Astrocyte (in vitro differentiated cells and primary cell): ENCODE results near the gene SLC44A1.

ENCODE experiments used
- EZH2 ChIP-seq: IDR thresholded peaks from 2 replicates; pipeline ENCODE4 v1.6.1; 2012; ENCODE audit warnings: mild to moderate bottlenecking, low read length, inconsistent platforms; ENCODE audit not compliant: insufficient read depth
- TF ChIP-seq, protein P1 (sequence below): IDR thresholded peaks from 2 replicates; pipeline ENCODE4 v1.5.1; 2011; ENCODE audit warnings: low read depth, mild to moderate bottlenecking, inconsistent platforms, low read length, moderate library complexity; ENCODE audit not compliant: insufficient read depth

DNA sequence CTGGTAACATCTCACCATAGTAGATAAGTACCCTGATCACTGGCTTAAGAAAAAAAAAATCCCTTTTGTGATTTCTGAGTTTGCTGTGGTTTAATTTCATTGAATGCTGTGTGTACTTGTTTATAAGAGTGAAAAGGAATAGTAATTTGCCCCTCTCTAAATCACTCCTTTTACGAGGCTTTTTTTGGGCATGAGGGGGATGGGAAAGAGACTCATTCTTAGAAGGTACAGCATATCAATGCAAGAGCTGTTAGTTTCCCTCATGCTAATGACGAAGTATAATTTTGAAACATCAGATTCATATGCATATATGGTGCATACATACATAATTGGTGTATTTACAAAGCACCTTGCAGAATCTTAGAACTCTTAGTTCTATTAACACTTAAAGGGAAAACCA lies 2.4 kb upstream of the SLC44A1 start:
- TF ChIP-seq EZH2, result no peak
- TF ChIP-seq, protein P1, sequence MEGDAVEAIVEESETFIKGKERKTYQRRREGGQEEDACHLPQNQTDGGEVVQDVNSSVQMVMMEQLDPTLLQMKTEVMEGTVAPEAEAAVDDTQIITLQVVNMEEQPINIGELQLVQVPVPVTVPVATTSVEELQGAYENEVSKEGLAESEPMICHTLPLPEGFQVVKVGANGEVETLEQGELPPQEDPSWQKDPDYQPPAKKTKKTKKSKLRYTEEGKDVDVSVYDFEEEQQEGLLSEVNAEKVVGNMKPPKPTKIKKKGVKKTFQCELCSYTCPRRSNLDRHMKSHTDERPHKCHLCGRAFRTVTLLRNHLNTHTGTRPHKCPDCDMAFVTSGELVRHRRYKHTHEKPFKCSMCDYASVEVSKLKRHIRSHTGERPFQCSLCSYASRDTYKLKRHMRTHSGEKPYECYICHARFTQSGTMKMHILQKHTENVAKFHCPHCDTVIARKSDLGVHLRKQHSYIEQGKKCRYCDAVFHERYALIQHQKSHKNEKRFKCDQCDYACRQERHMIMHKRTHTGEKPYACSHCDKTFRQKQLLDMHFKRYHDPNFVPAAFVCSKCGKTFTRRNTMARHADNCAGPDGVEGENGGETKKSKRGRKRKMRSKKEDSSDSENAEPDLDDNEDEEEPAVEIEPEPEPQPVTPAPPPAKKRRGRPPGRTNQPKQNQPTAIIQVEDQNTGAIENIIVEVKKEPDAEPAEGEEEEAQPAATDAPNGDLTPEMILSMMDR, result no peak
